NCI-H69 (cell line): Measurements from ENCODE around the gene THRB.
"Not testable (repeated sequence)": the region's sequence is repeated elsewhere in the genome, so short reads cannot be mapped to it uniquely, and the experiment has no call there.

Experiments
- DNase-seq: peaks from one replicate; lab custom pipeline; 2025; lab: John Stamatoyannopoulos, UW

THRB gene

DNA sequence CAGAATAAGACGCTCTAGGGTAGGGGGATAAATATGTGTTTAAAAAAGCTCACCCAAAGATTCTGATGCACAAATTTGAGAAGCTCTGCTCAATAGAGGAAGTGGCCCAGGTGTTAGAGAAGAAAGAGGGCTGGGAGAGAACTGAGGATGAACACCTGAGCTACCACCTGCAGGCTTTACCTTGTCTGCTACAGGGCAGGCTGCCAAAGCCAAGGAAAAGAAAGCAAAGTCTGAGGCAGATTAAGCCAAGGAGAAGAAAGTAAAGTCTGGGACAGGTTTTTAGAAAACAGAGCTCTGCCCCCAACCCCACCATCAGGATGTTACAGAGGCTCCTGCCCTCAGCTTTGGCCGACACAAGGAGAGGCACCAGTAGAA is 92.9 kb downstream of the THRB start:
- peak; percentile 86 for DNase-seq

DNA sequence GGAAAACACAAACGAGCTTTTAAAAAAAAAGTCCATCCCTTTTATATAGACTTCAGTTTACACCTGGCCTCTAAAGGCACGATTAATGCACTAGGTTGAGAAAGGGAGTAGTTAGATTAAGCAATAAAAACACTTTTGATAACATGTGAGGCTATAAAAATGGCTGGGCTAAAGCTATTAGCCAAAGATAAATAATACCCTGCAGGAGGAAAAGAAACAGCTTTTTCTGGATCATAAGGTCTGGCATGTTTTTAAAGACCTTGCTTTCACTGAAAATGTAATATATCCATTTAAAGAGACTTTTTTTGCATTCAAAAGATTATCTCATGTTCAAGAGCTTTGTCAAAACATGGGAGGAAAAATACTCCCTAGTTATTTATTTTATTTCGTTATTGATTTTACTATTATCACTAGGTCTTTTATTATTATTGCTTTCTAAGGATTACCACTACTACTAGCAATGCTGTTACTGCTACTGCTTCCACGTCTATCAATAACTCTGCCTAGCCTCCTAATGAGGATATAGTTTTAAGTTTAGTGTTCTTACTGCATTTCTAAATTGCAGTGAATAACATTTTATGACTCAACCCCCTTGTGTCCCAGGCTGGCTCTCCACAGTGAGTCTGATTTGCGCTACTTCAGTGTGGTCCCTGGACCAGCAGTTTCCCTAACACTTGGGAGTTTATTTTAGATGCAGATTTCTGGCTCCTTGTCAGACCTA is 93.4 kb downstream of the THRB start:
- DNase-seq = peak; percentile 94

DNA sequence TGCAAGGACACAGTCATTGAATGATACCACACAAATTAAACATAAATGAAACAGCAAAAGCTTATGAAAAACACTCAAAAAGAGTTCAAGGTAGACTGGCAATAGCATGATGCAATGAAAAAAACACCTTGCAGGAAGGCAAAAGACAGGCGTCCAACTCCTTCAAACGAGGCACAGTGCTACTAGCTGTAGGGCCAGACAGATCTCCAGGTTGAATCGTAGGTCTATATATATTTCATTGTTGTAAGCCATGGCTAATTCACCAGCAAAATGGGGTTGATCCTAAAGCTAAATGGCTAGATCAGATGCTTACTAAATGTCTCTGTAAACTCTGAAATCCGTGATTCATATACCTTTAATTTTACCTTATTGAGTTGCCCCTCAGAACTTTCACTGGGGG is 94.2 kb downstream of the THRB start:
- peak; percentile 86 for DNase-seq

DNA sequence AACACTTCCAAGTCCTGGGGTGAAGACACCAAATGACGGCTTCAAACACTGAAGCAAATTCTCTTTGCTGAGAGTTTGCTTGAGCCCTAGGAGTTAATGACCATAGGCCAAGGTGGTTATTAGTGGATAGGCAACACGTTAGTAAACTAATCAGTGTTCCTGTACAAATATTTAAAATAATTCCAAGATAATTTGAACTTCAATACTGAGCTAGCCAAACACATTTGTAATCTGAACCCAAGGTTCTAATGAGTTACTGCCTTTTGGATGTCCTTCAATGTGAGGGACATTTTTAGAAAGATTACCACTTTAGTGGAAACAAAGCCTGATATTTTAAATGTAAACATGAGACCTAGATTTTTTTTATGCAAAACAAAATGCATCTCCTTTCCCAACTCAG is 94.6 kb downstream of the THRB start:
- peak; percentile 92 for DNase-seq

DNA sequence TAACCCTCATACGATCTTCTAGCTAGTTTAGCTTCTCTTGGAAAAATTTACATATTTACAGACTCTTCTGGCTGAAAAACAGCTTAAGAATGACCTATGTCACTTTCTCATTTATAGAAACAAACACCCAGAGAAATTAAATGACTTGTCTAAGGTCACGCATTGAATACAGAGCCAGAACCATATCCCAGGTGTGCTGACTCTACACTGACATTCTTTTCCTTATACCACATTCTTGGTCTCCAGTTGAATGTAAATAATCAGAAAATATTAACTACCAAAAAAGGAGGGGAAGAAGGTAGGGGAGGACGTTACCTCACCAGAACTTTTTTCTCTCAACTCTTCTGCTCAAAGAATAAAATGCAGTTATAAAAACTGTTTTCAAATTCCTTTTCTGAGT is 95.0 kb downstream of the THRB start:
- DNase-seq = no peak

DNA sequence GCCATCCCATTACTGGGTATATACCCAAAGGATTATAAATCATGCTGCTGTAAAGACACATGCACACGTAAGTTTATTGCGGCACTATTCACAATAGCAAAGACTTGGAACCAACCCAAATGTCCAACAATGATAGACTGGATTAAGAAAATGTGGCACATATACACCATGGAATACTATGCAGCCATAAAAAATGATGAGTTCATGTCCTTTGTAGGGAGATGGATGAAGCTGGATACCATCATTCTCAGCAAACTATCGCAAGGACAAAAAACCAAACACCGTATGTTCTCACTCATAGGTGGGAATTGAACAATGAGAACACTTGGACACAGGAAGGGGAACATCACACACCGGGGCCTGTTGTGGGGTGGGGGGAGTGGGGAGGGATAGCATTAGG is 95.9 kb downstream of the THRB start:
- DNase-seq = not testable (repeated sequence)

DNA sequence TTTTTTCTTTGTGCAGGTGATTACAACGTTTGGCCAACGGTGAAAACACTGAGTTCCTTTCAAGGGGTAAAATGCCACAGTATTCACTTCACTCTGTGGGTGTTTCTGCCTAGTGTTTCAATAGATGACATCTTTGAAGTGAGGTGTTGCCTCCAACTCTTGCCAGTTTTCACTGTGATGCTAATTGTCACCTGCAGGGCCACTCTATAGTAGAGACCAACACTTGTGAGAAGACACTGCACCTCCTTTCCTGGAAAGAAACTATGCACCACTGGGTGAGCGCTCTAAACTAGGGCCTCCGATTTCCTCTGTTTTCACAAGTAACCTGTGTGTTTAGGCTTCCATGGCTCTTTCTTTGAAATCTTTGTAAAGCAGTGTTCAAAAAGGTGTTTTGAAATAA is 98.3 kb downstream of the THRB start:
- peak; percentile 8 for DNase-seq

DNA sequence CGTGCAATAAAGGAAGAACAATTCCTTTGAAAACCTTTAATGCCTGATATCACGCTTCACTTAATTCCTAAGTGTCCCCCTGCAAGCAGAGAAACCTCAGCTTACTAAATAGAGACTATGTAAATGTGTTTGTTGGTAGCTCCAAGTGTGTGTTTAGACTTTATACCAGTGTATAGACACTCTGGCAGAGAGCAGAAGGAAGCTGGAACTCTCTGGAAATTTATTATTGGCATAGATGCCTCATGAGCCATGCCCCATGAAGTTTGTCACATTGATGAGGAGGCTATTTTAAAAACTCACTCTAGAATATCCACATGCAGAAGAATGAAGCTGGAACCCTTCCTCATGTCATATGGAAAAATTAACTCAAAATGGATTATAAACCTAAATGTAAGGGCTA is 99.9 kb downstream of the THRB start:
- peak; percentile 4 for DNase-seq

DNA sequence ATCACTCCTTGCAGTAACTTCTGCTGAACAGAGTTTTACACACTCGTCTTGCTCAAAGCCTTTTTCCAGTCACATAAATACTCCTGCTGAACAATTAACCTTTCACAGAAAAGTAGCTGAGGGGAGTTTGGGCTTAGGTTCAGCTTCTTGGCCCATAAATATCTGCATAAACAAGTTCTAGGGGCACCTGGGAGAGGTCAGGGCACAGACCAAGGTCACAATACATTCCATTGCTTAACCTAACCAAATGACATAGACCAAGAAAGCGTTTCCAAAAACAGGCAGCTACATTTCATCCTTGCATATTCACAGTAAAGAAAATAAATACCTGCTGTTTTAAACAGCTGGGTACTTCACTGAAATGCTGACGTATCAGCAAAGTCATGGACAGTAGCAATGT is 101.3 kb downstream of the THRB start:
- DNase-seq = no peak

DNA sequence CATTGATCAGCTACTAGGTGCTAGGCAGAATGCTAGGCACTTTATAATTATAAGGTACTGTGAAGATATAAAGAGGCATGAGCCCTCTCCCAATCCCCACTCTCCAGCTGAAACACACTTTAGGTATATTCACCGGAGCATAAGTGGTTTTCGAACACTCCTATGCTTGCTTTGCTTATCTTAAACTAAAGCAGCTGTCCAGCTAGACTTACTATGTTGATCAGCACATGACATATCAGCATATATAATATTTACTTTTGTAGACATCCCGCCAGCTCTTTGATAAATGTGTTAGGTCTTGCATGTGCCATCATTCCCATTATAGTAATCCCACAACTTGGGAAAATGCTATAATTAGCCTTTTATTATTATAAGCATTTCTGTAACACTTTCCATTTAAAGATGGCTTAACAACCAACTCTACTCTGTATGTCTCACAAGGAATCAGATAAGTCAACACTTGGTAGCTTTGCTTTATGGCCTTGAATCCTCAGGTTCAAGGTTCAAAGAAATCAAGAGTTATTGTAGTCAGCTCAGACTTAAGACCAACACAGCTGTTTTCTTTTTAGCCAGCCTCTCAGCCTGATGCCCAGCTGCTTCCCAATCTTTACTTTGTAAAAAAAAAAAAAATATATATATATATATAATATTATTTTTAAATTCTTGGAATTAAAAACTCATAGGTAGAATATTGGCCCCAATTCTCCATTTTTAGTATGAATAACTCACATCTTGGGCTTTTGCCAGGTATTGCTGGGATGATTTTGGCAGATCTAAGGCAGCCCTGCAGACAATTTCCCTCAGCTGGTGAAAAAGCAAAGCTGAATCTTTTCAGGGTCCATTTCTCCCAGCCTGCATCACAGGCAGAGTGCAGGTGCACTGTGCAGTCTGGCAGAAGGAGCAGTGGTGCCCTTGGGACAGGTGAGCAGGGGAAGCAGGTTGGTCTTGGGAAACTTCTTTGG is 104.2 kb downstream of the THRB start:
- DNase-seq = peak; percentile 9

DNA sequence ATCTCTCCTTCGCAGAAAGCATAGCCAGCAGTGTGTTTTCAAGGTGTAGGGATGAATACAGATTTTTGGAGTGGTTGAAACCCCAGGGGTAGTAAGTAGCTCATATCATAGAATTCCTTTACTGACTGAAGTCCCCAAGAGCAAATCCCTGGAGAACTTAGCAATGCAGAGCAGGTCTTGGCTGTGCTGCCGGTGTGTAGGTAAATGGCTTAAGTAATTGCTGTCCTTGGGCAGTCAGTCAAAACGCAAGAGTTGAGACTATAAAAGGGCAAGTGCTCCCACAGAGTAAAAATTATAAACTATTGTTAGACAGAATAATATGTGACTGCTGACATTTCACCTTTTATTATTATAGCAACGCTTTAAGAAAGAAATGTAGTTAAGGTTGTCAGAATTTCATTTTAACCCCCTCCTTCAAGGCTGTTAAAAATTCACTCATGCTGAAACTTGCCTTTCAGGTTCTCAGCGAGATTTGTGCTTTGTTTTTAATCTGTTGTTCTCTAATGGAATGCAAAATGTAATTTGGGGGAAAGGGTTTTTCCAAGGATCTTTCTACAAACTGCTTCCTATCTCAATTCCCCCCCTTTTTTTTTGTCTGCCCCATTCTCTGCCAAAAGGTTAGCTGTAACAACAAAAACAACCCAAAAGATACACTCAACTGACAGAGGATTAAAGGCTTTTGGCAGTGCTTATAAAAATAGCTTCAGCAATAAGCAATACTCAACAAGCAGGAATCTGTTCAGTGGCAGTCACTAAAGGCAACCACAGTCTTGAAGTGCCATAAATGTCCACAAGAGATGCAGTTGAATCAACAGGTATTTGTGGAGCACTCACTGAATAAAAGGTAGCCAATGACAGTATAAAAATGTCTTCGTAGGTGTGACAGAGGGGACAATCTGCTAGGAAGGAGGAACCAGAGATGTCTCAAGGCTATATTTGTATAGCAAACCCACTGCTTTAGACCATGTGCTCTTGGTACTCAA is 105.3 kb downstream of the THRB start:
- DNase-seq = peak; percentile 37

DNA sequence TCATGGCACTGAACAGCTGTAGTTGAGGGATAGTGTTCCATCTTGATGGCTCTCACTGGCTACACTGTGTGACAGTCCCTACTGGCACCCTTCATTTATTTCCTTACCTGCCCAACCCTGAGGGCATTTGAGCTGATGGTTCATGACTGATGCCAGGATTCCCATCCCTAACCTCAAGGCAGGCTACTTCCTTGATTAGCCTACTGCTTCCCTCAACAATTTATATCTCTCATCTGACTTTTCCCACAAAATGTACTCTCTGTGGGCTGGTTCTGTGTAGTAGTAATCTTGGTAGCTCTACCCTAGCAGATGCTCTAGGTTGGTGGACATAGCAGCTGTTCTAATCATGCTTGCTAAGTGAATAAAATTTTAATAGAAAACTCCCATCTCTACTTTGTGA is 106.0 kb downstream of the THRB start:
- peak; percentile 68 for DNase-seq

DNA sequence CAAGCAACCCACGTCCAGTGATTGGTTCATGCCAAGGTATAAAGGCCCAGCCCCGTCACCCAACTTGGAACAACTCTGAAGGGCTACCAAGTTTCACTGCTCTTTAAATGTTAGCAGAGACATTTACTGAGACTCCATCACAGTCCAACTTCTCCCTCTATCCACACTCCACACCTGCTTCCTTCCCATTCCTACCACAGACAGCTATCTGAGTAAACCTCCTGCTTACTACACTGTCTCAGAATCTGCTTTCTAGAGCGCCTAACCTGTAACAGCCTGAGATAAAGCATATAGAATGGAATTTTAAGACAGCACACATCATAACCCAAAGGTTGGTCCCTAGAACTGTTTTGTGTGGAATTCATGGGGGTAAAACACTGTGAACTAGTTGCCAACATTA is 106.5 kb downstream of the THRB start:
- no peak for DNase-seq

DNA sequence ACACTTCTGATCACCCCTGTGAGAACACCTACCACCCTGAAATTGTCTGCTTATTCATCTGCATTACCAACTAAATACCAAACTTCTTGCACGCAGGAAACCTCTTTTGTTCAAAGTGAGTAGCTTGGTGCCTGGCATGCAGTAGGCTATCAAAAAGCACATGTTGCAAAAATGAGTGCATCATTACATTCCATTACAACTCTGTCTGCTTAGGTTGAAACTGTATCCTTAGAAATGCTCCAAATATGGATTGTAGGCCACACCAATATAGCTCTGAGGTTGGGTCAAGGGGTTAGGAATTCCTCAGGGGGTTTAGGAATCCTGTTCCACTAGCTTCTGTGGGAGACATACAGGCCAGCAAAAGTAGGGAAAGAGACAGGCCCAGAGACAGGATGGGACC is 107.2 kb downstream of the THRB start:
- DNase-seq = no peak

DNA sequence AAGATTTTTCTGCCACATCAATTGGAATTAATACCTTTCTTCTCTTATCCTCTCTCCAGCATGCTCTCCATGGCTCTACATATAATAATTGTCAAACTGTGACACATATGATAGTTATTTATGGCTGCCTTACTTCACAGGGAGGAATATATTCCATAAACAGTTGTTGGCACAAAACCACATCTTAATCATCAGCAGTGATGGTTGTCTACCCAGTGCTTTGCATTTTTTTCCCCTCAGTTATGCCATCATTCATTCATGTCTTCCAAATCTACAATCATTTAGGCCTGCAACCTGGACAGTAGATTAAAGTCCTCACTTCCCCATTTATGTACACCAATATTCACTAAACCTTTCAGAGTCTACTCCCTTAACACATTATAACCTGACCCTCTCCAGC is 107.7 kb downstream of the THRB start:
- no peak for DNase-seq

DNA sequence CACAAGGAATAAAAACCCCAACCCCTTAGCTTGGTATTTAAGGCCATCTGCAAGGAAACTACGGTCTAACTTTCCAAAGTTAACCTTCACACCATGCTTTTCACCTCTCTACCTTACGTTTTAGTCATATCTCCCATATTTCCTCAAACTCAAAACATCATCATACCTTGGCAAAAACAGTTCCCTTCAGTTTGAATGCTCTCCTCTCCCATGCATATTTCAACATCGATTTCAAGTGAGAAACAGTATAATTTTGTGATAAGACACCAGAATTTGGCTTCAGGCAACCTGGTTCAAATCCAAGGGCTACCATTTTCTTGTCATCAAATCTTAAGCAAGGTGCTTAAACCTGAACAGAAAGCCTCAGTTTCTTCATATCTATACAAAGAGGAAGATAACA is 108.2 kb downstream of the THRB start:
- no peak for DNase-seq

DNA sequence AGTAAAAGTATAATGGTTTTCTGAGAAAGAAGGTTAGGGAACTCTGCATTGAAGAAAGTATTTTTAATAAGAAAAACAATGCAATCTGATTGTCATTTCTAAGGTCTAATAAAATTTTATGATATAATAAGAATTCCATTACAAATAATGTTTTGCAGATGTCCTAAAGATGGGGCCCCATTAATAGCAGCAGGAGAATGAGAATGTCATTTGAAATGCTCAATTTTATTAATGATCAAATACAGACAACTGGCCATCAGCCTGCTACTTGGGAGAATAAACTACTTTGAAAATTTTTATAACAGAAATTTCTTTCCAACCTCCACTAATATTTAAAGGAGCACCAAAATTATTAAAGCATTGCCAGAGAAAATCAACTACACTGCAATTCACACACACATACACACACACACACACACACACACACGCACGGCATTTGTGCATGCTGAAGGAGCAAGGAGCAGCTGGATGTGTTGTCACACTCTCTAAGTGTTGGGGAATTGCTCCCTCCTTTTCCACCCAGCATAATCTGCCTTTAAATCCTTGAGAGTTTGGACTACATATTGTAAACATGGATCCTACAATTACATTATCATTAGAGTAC is 109.5 kb downstream of the THRB start:
- DNase-seq = peak; percentile 42

DNA sequence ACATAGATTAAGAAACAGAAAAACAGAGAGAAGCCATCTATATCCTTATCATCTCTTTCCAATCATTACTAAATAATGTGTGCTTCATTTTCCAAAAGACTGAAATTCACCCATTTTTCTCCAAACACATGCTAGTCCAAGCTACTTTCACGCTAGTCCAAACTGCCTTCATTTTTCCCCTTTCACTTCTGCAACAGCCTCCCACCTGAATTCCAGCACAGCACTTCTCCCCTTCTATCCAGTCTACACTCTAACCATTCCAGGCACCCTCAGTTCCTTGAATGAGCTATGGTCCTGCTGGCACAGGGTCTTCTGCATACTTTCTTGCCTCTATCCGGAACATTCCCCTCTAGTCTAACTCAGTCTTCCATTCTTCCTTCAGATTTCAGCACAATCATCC is 112.0 kb downstream of the THRB start:
- DNase-seq = no peak

DNA sequence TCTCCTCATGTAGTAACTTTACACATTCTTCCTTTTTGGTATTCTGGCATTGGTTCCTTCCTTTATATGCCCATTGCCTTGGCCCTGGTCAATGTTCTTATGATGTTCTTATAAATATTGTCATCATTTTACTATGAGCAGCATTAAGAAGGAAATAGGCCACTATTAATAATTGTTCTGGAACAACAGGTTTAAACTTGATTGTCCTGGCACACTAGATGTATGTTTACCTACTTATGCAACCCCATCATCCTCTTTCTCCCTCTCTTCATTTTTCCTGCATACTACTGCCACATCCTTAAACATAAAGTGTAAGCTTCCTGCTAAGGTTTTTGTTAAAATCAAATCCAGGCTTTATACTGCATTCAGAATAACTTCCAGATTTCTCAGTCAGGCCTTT is 114.7 kb downstream of the THRB start:
- no peak for DNase-seq

DNA sequence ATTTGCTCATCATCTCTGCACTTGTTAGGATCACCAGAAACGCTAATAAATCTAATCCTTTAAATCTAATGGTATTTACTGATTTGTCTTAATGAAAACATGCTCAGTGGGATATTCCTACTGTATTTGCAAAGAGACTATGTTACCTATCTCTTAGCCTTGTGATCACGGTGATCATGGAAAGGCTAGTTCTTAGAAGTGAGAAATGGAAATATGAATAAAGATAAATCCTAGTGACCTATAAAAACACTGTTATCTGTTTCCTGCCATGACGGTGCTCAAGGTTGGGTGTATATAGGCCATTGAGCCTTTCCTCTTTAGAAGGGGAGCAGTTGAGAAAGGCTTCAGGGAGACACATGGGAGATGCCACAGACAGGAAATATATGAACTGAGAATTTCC is 116.3 kb downstream of the THRB start:
- no peak for DNase-seq

DNA sequence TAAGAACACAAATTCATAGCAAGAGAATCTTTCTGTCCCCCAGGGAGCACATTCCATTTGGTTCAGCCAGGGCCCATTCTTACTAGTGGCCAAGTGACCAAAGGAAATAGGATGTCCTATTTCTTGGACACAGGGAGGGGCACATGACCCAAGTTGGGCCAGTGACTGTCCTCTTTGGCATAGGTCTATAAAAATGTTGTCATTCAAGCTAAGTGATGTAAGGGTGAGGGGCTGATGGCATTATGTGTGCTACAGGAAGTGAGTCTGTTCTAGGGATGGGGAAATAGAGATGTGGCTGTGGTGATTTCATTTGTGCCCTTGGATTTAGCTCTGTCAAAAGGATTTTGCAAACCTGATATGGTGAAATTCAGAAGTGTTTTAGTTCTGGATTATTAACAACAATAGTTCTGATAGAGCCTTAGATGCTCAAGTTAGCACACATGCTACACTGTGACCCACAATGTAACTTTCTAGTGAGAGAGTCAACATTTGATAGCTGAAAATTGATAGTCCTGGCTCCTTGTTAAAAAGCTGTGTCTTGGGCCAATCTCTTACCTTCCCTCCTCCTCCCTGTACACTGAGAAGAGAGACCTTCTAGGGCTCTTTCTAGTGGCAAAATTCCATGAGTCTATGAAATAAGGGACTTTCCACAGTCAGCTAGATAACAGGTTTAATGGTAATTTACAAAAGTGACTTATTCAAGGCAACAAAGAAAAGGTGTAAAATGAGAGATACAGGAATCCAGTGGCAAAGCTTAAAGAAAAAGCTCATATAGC is 117.2 kb downstream of the THRB start:
- no peak for DNase-seq
